H9 (cell line): ENCODE data around the gene CTU1. TPM values are rescaled to one million over a fixed set of nuclear protein-coding genes. Genes with fewer than 3 reads are reported as not detected.

ENCODE experiments used
- DNase-seq: peaks from one replicate; pipeline ENCODE4 v3.0.0-alpha.2; 2017
- H2AFZ ChIP-seq: one replicate; pipeline ENCODE4 v1.6.1; 2013; ENCODE audit warnings: mild to moderate bottlenecking, low read length, control low read depth, moderate library complexity
- H2AK5ac ChIP-seq: 2 replicates; pipeline ENCODE4 v1.6.1; 2013; ENCODE audit warnings: low read length, control low read depth, mixed read lengths; ENCODE audit not compliant: insufficient read length
- H2BK120ac ChIP-seq: one replicate; pipeline ENCODE4 v1.6.1; 2013; ENCODE audit warnings: low read depth, mild to moderate bottlenecking, low read length, control low read depth, inconsistent platforms; ENCODE audit not compliant: poor library complexity, severe bottlenecking
- H2BK12ac ChIP-seq: 2 replicates; pipeline ENCODE4 v1.6.1; 2013; ENCODE audit warnings: low read length, control low read depth, mixed read lengths, low read depth; ENCODE audit not compliant: insufficient read length
- H2BK15ac ChIP-seq: 2 replicates; pipeline ENCODE4 v1.6.1; 2013; ENCODE audit warnings: low read depth, low read length, control low read depth
- H2BK20ac ChIP-seq: one replicate; pipeline ENCODE4 v1.6.1; 2013; ENCODE audit warnings: low read depth, mild to moderate bottlenecking, low read length, control low read depth, inconsistent platforms; ENCODE audit not compliant: poor library complexity, severe bottlenecking
- H2BK5ac ChIP-seq: 2 replicates; pipeline ENCODE4 v1.6.1; 2013; ENCODE audit warnings: low read length, control low read depth, mixed read lengths; ENCODE audit not compliant: insufficient read length
- H3K14ac ChIP-seq: 2 replicates; pipeline ENCODE4 v1.6.1; 2013; ENCODE audit warnings: low read length, control low read depth; ENCODE audit not compliant: insufficient read depth
- H3K18ac ChIP-seq: 2 replicates; pipeline ENCODE4 v1.6.1; 2013; ENCODE audit warnings: low read depth, mild to moderate bottlenecking, mixed read lengths, low read length, control low read depth; ENCODE audit not compliant: insufficient read length
- H3K23ac ChIP-seq: 2 replicates; pipeline ENCODE4 v1.6.1; 2013; ENCODE audit warnings: low read length, control low read depth, mixed read lengths, low read depth; ENCODE audit not compliant: insufficient read length
- H3K23me2 ChIP-seq: 2 replicates; pipeline ENCODE4 v1.6.1; 2013; ENCODE audit warnings: low read depth, mild to moderate bottlenecking, mixed read lengths, low read length, control low read depth; ENCODE audit not compliant: insufficient read length, poor library complexity, severe bottlenecking
- H3K27ac ChIP-seq: 2 replicates; pipeline ENCODE4 v1.5.1; 2013; ENCODE audit warnings: low read length, control low read depth, mixed read lengths, low read depth; ENCODE audit not compliant: insufficient read length
- H3K27me3 ChIP-seq: 2 replicates; pipeline ENCODE4 v1.6.1; 2013; ENCODE audit warnings: low read length, control low read depth, inconsistent platforms; ENCODE audit not compliant: insufficient read depth
- H3K4ac ChIP-seq: 2 replicates; pipeline ENCODE4 v1.6.1; 2013; ENCODE audit warnings: low read depth, mild to moderate bottlenecking, control low read depth, inconsistent platforms, low read length, moderate library complexity
- H3K4me1 ChIP-seq: 2 replicates; pipeline ENCODE4 v1.6.1; 2013; ENCODE audit warnings: low read length, control low read depth, inconsistent platforms; ENCODE audit not compliant: insufficient read depth
- H3K4me2 ChIP-seq: 2 replicates; pipeline ENCODE4 v1.6.1; 2013; ENCODE audit warnings: low read length, control low read depth, mixed read lengths; ENCODE audit not compliant: insufficient read length, insufficient read depth
- H3K56ac ChIP-seq: 2 replicates; pipeline ENCODE4 v1.6.1; 2013; ENCODE audit warnings: low read depth, mild to moderate bottlenecking, mixed read lengths, low read length, control low read depth; ENCODE audit not compliant: insufficient read length
- H3K79me1 ChIP-seq: 2 replicates; pipeline ENCODE4 v1.6.1; 2013; ENCODE audit warnings: low read depth, mild to moderate bottlenecking, moderate library complexity, low read length, control low read depth, inconsistent platforms; ENCODE audit not compliant: insufficient read depth, poor library complexity, severe bottlenecking
- H3K79me2 ChIP-seq: 2 replicates; pipeline ENCODE4 v1.6.1; 2013; ENCODE audit warnings: low read length, control low read depth, inconsistent platforms; ENCODE audit not compliant: insufficient read depth
- H3K9ac ChIP-seq: 2 replicates; pipeline ENCODE4 v1.6.1; 2013; ENCODE audit warnings: low read length, control low read depth, mixed read lengths; ENCODE audit not compliant: insufficient read length; ENCODE audit errors: extremely low read depth
- H3K9me3 ChIP-seq: one replicate; pipeline ENCODE4 v1.6.1; 2013; ENCODE audit warnings: low read depth, low read length, inconsistent platforms; ENCODE audit not compliant: control insufficient read depth
- H3T11ph ChIP-seq: one replicate; pipeline ENCODE4 v1.6.1; 2013; ENCODE audit warnings: mild to moderate bottlenecking, low read length, control low read depth, inconsistent platforms
- H4K20me1 ChIP-seq: one replicate; pipeline ENCODE4 v1.6.1; 2013; ENCODE audit not compliant: control insufficient read depth, insufficient read length, insufficient read depth
- H4K5ac ChIP-seq: 2 replicates; pipeline ENCODE4 v1.6.1; 2013; ENCODE audit warnings: low read depth, mild to moderate bottlenecking, mixed read lengths, low read length, control low read depth; ENCODE audit not compliant: insufficient read length
- H4K8ac ChIP-seq: replicated peaks from 2 replicates; pipeline ENCODE4 v1.6.1; 2013; ENCODE audit warnings: low read length, control low read depth, mixed read lengths, low read depth; ENCODE audit not compliant: insufficient read length
- H4K91ac ChIP-seq: 2 replicates; pipeline ENCODE4 v1.6.1; 2013; ENCODE audit warnings: low read depth, mild to moderate bottlenecking, moderate library complexity, mixed read lengths, low read length, control low read depth; ENCODE audit not compliant: insufficient read length
- H3K27ac Mint-ChIP-seq, 3 experiments: 2 replicates in 2 of 3; 3 replicates in 1 of 3; pipeline ENCODE4 v1.8.0; 2020 to 2021; ENCODE audit warnings: mixed read lengths in 3 of 3, mild to moderate bottlenecking in 1 of 3, moderate library complexity in 1 of 3
- H3K27me3 Mint-ChIP-seq: 2 replicates; pipeline ENCODE4 v1.8.0; 2021; ENCODE audit warnings: low read depth, mild to moderate bottlenecking, moderate library complexity, mixed read lengths
- H3K36me3 Mint-ChIP-seq, 3 experiments: 2 replicates in 2 of 3; 3 replicates in 1 of 3; pipeline ENCODE4 v1.8.0; 2020 to 2021; ENCODE audit warnings: low read depth in 3 of 3, mixed read lengths in 3 of 3; ENCODE audit not compliant: insufficient read depth in 1 of 3
- H3K4me1 Mint-ChIP-seq, 2 experiments: 2 replicates each; pipeline ENCODE4 v1.8.0; 2020; ENCODE audit warnings: mixed read lengths in 2 of 2
- H3K4me3 Mint-ChIP-seq, 2 experiments: 2 replicates in 1 of 2; 3 replicates in 1 of 2; pipeline ENCODE4 v1.8.0; 2020 to 2021; ENCODE audit warnings: mild to moderate bottlenecking in 2 of 2, mixed read lengths in 2 of 2, moderate library complexity in 1 of 2
- H3K9me3 Mint-ChIP-seq, 2 experiments: 2 replicates in 1 of 2; 3 replicates in 1 of 2; pipeline ENCODE4 v1.8.0; 2020; ENCODE audit warnings: mild to moderate bottlenecking in 2 of 2, mixed read lengths in 2 of 2, moderate library complexity in 1 of 2
- CTCF ChIP-seq: fragments of 200-600 bp; sonication (generic); conservative IDR thresholded peaks from 3 replicates; pipeline ENCODE4 v1.8.0; 2021; ENCODE audit warnings: antibody characterized with exemption, mild to moderate bottlenecking
- WGBS: extraction: QIAGEN DNeasy Blood & Tissue Kit; methylation state at CpG from one replicate; pipeline ENCODE4 v1.1.7; 2013; ENCODE audit warnings: missing lambda C conversion rate, low lambda C conversion rate, mixed read lengths; ENCODE audit not compliant: insufficient read length; ENCODE audit errors: extremely low coverage; 5-methylcytosine and 5-hydroxymethylcytosine counted together
- total RNA-seq: library from RNA; stranded (reverse); gene quantifications from 2 replicates; pipeline ENCODE4 v1.2.1, GENCODE V29; 2021

The CTU1 gene
- total RNA-seq, 1 experiment from 2014 or later, result 8.8 TPM

GRCh38 chr19:51096473-51097165, 11.6 kb downstream of the CTU1 start:
- H3K23me2 ChIP-seq, result no peaks in the 10 kb centered on the region
- Mint-ChIP-seq H3K4me1 (peaks cover 17 to 25% of the 10 kb centered on the region in 2 experiments), H3K36me3 (peaks cover 0 to 11% (median 4%) of the 10 kb centered on the region in 3 experiments; a peak in 3 of 7 replicates), H3K9me3 (no peaks in the 10 kb centered on the region), H3K27ac (no peak overlapping the region; a peak in 1 of 7 replicates), H3K27me3 (no peaks in the 10 kb centered on the region; the same call in none of the 2 replicates), H3K4me3 (no peak overlapping the region)
- no peak overlapping the region for H3K18ac ChIP-seq
- H3K27ac ChIP-seq, result no peak overlapping the region
- H2BK20ac ChIP-seq, result no peak overlapping the region
- H2AFZ ChIP-seq, result no peak overlapping the region
- no peak overlapping the region for H2BK5ac ChIP-seq
- H3K14ac ChIP-seq, result no peak overlapping the region; the same call in 1 of the 2 replicates
- H3K79me2 ChIP-seq, result no peaks in the 10 kb centered on the region
- no peaks in the 10 kb centered on the region for H3K9me3 ChIP-seq
- H3K4me1 ChIP-seq, result no peaks in the 10 kb centered on the region
- H2BK15ac ChIP-seq, result no peak overlapping the region
- no peak for DNase-seq
- H2AK5ac ChIP-seq, result no peak overlapping the region
- no CpG with 5 or more reads among the region's 6 CpGs for WGBS
- H2BK120ac ChIP-seq, result no peak overlapping the region
- no peak overlapping the region for H3K23ac ChIP-seq
- H3K56ac ChIP-seq, result no peak overlapping the region
- no peak overlapping the region for H4K8ac ChIP-seq
- H3K27me3 ChIP-seq, result no peaks in the 10 kb centered on the region
- no peaks in the 10 kb centered on the region for H3K79me1 ChIP-seq
- no peak overlapping the region for H3K4ac ChIP-seq
- peak; percentile 58; the same call in 2 of the 3 replicates for TF ChIP-seq CTCF
- no peak overlapping the region for H4K5ac ChIP-seq
- no peak overlapping the region for H4K91ac ChIP-seq
- no peak overlapping the region for H3K4me2 ChIP-seq
- H3T11ph ChIP-seq, result no peak overlapping the region
- no peak overlapping the region for H2BK12ac ChIP-seq
- no peak overlapping the region for H3K9ac ChIP-seq
- no peaks in the 10 kb centered on the region for H4K20me1 ChIP-seq
